Measurements from ENCODE around the gene SP9. TPM values are rescaled to one million over a fixed set of nuclear protein-coding genes. Genes with fewer than 3 reads are reported as not detected.

Gene SP9
- total and polyA plus RNA-seq, 9 of the 15 experiments (the other 6 are each of a cell fraction or from before 2014, with no cell fraction given), result 0.04 to 0.23 (median 0.11) TPM; not detected in 3

GRCh38 chr2:174327021-174327840, 7.5 kb upstream of the SP9 start:
- Histone ChIP-seq H4K20me1 (replicated peaks; ENCODE audit: control insufficient read depth, insufficient read depth, low read length) (no peaks in the 10 kb centered on the region), H3K9ac (ENCODE audit: insufficient read depth in 1 of 2, low read depth in 2 of 2, low read length in 2 of 2) (peak overlapping the region in 1 of 2 experiments; percentile 12; a peak in 1 of 4 replicates), H3K36me3 (ENCODE audit: control insufficient read depth, insufficient read depth, low read length) (no peaks in the 10 kb centered on the region), H3K27me3 (ENCODE audit: control insufficient read depth in 2 of 2, insufficient read depth in 2 of 2, low read length in 2 of 2) (peaks cover 26 to 33% of the 10 kb centered on the region in 2 experiments), H3K4me2 (ENCODE audit: insufficient read depth, low read length) (peak overlapping the region; percentile 80; the same call in 1 of the 2 replicates), H3K9me1 (ENCODE audit: control insufficient read depth, insufficient read depth, low read length) (no peaks in the 10 kb centered on the region), H3K9me3 (replicated peaks; ENCODE audit: control insufficient read depth, insufficient read depth, low read depth, low read length) (no peaks in the 10 kb centered on the region), H3K4me3 (no peak overlapping the region), H3K4me1 (replicated peaks in 1 of 2; ENCODE audit: control insufficient read depth in 2 of 2, insufficient read depth in 2 of 2, low read length in 2 of 2) (peaks cover 8 to 24% of the 10 kb centered on the region in 2 experiments; a peak in 3 of 5 replicates), H3K79me2 (ENCODE audit: control insufficient read depth, insufficient read depth, low read length) (no peaks in the 10 kb centered on the region), H2AFZ (ENCODE audit: low read depth, low read length) (peak overlapping the region; percentile 87; the same call in 1 of the 2 replicates), H3K27ac (ENCODE audit: extremely low read depth, low read depth, low read length) (no peak overlapping the region)
- 73% methylated on average over 41 of the region's 41 CpGs for WGBS (ENCODE audit: insufficient coverage, low coverage, missing lambda C conversion rate)
- ATAC-seq, result no peak
- BruUV-seq (replicated peaks), result no TSS peak
- DNase-seq (ENCODE audit: extremely low read depth in 1 of 4, low spot score in 3 of 4), result peak in 1 of 4 experiments; percentile 8
- intact Hi-C loops (cut with micrococcal nuclease) (no loop called here), in situ Hi-C loops (cut with MboI) (loop anchor here (10.0 kb wide), 1 partner anchor 172 kb away; no protein-coding TSS in a partner anchor)
- TF ChIP-seq BRCA1 (IDR thresholded peaks at IDR 0.05), result no peak
- 0 out of 2 replicates have a peak, but pooled peaks have one; percentile 37 for TF ChIP-seq BRCA1 (CRISPR knock-in tag; IDR thresholded peaks at IDR 0.05)
- TF ChIP-seq, protein P1, sequence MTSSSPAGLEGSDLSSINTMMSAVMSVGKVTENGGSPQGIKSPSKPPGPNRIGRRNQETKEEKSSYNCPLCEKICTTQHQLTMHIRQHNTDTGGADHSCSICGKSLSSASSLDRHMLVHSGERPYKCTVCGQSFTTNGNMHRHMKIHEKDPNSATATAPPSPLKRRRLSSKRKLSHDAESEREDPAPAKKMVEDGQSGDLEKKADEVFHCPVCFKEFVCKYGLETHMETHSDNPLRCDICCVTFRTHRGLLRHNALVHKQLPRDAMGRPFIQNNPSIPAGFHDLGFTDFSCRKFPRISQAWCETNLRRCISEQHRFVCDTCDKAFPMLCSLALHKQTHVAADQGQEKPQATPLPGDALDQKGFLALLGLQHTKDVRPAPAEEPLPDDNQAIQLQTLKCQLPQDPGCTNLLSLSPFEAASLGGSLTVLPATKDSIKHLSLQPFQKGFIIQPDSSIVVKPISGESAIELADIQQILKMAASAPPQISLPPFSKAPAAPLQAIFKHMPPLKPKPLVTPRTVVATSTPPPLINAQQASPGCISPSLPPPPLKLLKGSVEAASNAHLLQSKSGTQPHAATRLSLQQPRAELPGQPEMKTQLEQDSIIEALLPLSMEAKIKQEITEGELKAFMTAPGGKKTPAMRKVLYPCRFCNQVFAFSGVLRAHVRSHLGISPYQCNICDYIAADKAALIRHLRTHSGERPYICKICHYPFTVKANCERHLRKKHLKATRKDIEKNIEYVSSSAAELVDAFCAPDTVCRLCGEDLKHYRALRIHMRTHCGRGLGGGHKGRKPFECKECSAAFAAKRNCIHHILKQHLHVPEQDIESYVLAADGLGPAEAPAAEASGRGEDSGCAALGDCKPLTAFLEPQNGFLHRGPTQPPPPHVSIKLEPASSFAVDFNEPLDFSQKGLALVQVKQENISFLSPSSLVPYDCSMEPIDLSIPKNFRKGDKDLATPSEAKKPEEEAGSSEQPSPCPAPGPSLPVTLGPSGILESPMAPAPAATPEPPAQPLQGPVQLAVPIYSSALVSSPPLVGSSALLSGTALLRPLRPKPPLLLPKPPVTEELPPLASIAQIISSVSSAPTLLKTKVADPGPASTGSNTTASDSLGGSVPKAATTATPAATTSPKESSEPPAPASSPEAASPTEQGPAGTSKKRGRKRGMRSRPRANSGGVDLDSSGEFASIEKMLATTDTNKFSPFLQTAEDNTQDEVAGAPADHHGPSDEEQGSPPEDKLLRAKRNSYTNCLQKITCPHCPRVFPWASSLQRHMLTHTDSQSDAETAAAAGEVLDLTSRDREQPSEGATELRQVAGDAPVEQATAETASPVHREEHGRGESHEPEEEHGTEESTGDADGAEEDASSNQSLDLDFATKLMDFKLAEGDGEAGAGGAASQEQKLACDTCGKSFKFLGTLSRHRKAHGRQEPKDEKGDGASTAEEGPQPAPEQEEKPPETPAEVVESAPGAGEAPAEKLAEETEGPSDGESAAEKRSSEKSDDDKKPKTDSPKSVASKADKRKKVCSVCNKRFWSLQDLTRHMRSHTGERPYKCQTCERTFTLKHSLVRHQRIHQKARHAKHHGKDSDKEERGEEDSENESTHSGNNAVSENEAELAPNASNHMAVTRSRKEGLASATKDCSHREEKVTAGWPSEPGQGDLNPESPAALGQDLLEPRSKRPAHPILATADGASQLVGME (CRISPR knock-in tag; IDR thresholded peaks at IDR 0.05), result 0 out of 2 replicates have a peak, but pooled peaks have one; percentile 33
- TF ChIP-seq, protein P2, sequence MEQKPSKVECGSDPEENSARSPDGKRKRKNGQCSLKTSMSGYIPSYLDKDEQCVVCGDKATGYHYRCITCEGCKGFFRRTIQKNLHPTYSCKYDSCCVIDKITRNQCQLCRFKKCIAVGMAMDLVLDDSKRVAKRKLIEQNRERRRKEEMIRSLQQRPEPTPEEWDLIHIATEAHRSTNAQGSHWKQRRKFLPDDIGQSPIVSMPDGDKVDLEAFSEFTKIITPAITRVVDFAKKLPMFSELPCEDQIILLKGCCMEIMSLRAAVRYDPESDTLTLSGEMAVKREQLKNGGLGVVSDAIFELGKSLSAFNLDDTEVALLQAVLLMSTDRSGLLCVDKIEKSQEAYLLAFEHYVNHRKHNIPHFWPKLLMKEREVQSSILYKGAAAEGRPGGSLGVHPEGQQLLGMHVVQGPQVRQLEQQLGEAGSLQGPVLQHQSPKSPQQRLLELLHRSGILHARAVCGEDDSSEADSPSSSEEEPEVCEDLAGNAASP (IDR thresholded peaks at IDR 0.05), result no peak
- TF ChIP-seq RBM22 (IDR thresholded peaks at IDR 0.05; ENCODE audit: low read depth, low read length, poor library complexity, severe bottlenecking), result no peak
- ChIA-PET CTCF (ENCODE audit: low intra/inter-chr PET ratio) (no interaction called here), POLR2A (interaction anchor here (0.6 to 1.9 kb wide), 4 partner anchors 10 to 103 kb away, joined by 3 to 9 read pairs (median 4); no protein-coding TSS in a partner anchor)
- no peak for FAIRE-seq
